ENCODE results near the gene SUN3. TPM values are rescaled to one million over a fixed set of nuclear protein-coding genes. Genes with fewer than 3 reads are reported as not detected.

Gene SUN3
- total and polyA plus RNA-seq, 9 donors: not detected

DNA sequence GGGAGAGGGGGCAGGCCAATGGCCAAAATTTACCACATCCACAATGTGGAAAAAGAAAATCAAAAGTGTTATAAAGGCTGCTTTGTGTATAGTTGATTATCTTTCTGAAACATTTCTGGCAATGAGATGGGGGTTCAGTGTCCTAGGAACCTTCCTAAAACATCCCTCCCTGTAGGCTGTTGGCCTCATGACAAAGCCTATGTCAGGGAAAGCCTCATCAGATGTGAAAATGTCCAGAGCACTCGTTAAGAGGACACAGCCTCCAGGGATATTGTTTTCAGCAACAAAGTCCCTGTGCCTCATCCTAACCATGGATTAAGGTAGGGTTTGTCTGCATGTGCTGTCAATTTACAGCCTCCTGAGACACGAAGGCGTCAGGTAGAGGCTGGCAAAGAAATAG lies 17.0 kb downstream of the SUN3 start:
- no peak for DNase-seq
- intact Hi-C loops (cut with DNase I): no loop called here
- TF ChIP-seq, protein P1, sequence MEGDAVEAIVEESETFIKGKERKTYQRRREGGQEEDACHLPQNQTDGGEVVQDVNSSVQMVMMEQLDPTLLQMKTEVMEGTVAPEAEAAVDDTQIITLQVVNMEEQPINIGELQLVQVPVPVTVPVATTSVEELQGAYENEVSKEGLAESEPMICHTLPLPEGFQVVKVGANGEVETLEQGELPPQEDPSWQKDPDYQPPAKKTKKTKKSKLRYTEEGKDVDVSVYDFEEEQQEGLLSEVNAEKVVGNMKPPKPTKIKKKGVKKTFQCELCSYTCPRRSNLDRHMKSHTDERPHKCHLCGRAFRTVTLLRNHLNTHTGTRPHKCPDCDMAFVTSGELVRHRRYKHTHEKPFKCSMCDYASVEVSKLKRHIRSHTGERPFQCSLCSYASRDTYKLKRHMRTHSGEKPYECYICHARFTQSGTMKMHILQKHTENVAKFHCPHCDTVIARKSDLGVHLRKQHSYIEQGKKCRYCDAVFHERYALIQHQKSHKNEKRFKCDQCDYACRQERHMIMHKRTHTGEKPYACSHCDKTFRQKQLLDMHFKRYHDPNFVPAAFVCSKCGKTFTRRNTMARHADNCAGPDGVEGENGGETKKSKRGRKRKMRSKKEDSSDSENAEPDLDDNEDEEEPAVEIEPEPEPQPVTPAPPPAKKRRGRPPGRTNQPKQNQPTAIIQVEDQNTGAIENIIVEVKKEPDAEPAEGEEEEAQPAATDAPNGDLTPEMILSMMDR (IDR thresholded peaks at IDR 0.05): no peak
- TF ChIP-seq EP300 (IDR thresholded peaks at IDR 0.05): no peak
- TF ChIP-seq POLR2A (IDR thresholded peaks at IDR 0.05): no peak
- no peaks in the 10 kb centered on the region for H3K9me3 ChIP-seq
- WGBS, 3 donors: 37 to 55% (median 46%) methylated on average over 3 of the region's 3 CpGs
- no peaks in the 10 kb centered on the region for H3K27me3 ChIP-seq
- no peaks in the 10 kb centered on the region for H3K36me3 ChIP-seq
- H3K27ac ChIP-seq: no peak overlapping the region
- H3K4me1 ChIP-seq (ENCODE audit: insufficient read depth): no peaks in the 10 kb centered on the region
- no peak overlapping the region for H3K4me3 ChIP-seq

DNA sequence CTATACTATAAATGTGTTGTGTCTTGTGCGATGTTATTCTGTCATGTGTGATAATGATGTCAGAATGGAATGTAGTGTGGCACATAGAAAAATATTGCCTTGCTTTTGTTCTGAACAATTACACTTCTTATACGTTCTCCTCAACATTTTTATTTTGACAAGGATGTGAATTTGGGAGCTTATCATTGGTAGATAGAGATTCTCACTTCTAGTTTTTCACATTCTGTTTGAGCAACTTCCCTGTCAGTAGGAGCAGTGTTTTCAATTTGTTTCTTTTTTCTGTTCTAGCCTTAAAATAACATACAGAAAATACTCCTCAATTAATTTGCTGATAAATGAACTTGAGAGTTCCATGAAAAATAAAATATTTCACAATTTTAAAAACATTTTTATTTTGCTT lies 17.6 kb downstream of the SUN3 start:
- Histone ChIP-seq H3K4me1 (ENCODE audit: insufficient read depth) (no peaks in the 10 kb centered on the region), H3K27me3 (no peaks in the 10 kb centered on the region), H3K9me3 (no peaks in the 10 kb centered on the region), H3K27ac (no peak overlapping the region), H3K4me3 (no peak overlapping the region), H3K36me3 (no peaks in the 10 kb centered on the region)
- TF ChIP-seq POLR2A (IDR thresholded peaks at IDR 0.05): no peak
- no peak for TF ChIP-seq EP300 (IDR thresholded peaks at IDR 0.05)
- TF ChIP-seq, protein P1 (IDR thresholded peaks at IDR 0.05): no peak
- no peak for DNase-seq
- 15 to 19% (median 19%) methylated on average over 2 of the region's 2 CpGs for WGBS, 3 donors
- intact Hi-C loops (cut with DNase I): no loop called here

DNA sequence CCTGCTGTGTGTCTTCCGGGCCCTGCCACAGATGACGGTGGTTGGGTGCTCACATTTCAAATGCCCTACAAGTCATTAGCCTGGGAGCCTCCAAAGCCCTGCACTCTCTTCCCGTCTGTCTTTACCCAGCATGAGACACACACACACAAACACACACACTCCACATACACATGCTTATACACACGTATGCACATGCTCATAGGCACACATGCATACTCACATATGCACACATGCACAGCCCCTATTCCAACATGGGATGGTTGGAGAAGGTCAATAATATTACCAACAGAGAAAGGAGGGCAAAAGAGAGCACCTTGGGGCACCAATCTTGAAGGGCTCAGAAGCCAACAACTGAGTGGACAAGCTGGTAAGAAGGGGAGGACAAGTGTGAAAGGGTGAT lies 19.0 kb downstream of the SUN3 start:
- no peaks in the 10 kb centered on the region for H3K4me1 ChIP-seq (ENCODE audit: insufficient read depth)
- no peaks in the 10 kb centered on the region for H3K9me3 ChIP-seq
- no peak overlapping the region for H3K27ac ChIP-seq
- intact Hi-C loops (cut with DNase I): no loop called here
- no peaks in the 10 kb centered on the region for H3K27me3 ChIP-seq
- TF ChIP-seq POLR2A (IDR thresholded peaks at IDR 0.05) (no peak), EP300 (IDR thresholded peaks at IDR 0.05) (no peak)
- TF ChIP-seq, protein P1 (IDR thresholded peaks at IDR 0.05): no peak
- DNase-seq: no peak
- H3K4me3 ChIP-seq: no peak overlapping the region
- no peaks in the 10 kb centered on the region for H3K36me3 ChIP-seq
- 96 to 97% (median 96%) methylated on average over 4 of the region's 4 CpGs for WGBS, 3 donors

DNA sequence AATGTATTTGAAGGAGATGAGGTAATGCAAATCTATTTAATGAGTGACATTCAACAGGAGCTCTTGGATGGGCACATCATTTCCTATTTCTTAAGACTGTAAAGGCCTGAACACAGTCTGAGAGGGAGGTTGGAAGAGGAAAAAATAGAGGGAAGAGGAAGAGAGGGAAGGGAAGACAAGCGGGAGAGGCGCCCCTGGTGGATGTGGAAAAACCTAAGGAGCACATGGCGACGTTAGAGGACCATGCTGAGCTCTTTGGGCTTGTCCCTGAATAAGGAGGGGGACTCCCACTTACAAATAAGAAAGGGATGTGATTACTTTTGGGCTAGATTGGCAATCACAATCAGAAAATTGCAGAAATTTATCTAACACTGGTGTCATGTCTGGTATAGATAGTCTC lies 19.6 kb downstream of the SUN3 start:
- H3K36me3 ChIP-seq: no peaks in the 10 kb centered on the region

More for the DNA sequence above, 19.6 kb downstream of the SUN3 start:
- intact Hi-C loops (cut with DNase I): no loop called here
- WGBS, 3 donors: 90 to 95% (median 92%) methylated on average over 4 of the region's 4 CpGs
- Histone ChIP-seq H3K9me3 (no peaks in the 10 kb centered on the region), H3K4me3 (no peak overlapping the region), H3K27ac (no peak overlapping the region), H3K27me3 (no peaks in the 10 kb centered on the region), H3K4me1 (ENCODE audit: insufficient read depth) (no peaks in the 10 kb centered on the region)
- TF ChIP-seq POLR2A (IDR thresholded peaks at IDR 0.05) (no peak), EP300 (IDR thresholded peaks at IDR 0.05) (no peak)
- TF ChIP-seq, protein P1 (IDR thresholded peaks at IDR 0.05): no peak
- no peak for DNase-seq
